HUDEP-2 (cell line): Measurements from ENCODE around the gene SLC1A3.

Experiments used
- DNase-seq, 76 experiments: peaks; one replicate each; lab custom pipeline; 2025; ENCODE audit not compliant: unreplicated experiment in 76 of 76; lab: John Stamatoyannopoulos, UW

Gene SLC1A3

DNA sequence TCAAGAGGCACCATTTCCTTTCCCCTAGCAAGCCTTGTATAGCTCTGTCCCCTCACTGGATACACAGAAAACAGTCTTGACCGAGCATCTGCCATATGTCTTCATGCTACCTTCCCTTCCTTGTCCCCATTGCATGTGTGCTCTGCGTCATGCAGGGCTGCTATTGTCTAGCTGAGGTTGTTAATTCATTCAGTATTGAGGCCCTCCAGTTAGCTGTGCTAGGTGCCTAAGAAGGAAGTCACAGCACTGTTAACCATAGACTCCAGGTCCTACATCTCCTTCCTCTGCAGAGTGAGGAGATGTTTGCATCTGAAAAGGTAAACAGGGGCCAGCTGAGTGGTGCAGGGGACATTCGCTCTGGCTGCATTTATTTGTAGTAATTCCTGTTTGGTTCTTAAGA is 48.2 kb downstream of the SLC1A3 start:
- DNase-seq: no peak

DNA sequence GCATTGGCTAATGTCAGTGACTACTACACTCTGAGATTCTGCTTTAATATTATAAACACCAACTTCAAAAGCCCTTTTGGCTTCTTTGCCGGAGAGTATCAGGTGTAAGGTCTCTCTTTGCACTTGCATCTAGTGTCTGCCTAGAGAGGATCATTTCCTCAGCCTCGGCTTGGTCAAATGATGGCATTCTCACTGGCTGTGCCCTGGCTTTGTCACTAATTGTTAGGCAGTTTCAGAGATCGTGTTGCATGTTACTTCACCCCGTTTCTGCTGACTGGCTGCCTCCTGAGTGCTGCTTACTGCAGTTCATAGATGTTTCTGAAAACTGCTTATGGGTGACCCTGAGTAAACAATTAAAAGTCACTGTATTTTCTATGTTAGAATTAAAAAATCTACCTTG is 48.8 kb downstream of the SLC1A3 start:
- DNase-seq: no peak

DNA sequence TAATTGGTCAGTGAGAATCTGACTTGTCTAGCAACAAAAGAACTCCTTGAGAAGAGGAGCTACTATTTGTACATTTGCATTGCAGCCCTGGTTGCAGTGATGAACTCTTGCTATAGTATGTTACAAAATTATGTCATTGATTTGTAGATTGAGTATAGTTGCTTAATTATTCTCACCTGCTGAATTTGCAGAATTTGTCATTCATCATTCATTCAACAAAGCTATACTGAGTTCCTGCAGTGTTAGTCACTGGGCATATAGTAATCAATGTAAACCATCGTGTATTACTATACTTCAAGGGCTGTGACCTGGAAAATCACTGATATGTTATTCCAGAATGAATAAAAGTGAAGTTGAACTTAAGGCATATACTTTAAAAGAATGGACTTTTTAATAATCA is 50.1 kb downstream of the SLC1A3 start:
- DNase-seq: no peak

DNA sequence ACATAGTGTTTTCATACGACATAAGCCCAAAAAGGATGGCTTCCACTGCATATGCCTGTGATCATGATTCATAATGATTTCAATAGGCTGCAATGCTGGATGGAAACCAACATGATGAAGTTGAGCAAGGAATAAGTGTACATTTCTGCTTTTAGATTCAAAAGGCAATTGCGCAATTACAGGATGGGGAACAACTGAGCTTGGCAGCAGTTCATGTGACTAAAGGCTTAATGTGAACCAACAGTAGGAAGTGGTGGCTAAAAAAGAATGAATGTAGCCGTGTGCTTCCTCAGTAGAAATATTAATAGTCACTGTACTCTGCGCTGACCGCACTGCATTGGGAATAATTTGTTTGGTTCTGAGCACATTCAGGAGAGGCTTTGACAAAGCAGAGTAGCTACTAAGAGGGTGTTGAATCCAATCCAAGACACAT is 51.2 kb downstream of the SLC1A3 start:
- DNase-seq: no peak

DNA sequence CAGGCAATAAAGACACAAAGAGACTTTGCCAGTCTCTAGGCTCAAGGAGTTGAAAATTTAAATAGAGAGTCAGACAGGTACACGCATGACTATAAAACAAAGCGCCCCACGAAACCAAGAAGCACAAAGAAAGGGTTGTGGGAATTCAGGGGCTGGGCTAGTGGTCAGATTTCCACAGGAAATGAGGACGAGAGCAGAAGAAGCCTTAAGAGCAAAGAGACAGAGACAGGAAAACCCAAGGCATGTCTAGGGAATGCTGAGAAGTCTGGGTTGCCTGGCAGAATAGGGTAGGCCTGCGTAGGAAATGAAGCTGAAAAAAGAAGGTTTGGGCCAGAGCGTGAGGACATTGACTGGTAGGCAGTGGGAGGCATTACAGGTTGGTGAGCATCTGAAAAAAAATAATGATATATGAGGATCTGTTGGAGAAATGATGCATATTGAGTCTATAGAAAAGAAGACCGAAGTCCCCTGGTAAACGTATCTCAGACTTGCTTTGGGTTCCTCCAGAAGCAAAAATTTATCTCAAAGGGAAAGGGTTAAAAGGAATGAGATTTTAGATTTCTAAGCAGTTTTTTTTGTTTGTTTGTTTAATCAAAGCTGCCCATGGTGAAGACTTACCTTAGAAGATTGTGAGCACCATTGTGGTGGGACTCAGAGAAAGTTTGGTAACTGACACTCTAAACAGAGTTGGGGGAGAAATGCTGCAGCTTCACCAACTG is 51.8 kb downstream of the SLC1A3 start:
- DNase-seq: no peak

GRCh38 chr5:36659411-36659810 is 53.0 kb downstream of the SLC1A3 start:
- no peak for DNase-seq

GRCh38 chr5:36660397-36661049 is 54.1 kb downstream of the SLC1A3 start:
- DNase-seq: no peak

DNA sequence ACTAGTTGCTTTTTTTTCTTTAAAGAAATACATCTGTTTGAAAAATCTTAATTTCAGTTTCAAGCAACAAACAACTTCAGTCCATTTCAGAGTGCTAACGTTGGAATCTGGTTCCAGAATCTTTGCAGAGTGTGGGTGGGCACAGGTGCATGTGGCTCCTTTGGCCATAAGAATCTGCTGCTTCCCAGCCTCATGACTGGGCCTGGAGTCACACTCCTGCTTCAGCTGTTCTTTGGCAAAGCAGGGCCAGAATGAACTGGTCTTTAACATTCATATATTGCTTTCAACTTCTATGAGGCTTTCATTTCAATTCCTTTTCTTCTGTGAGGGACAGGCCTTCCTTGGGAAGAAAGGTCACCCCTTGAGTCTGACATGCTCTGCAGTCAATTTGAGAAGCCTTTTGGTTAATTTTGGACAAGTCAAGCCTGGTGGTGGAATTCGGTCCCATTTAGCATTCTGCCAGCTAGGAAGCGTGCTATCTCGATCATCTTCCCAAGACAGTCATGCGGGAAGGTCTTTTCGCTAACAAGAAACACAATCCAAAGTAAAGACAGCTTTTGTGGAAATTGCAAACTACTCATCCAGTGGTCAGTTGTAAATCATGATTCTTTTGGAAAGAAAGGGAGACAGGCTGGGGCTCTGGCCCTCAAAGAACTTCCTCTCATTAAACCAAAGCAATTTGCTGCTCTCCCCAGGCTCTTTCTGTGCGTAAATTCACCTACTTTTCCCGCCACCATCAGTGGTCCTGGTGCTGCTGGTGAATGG is 55.2 kb downstream of the SLC1A3 start:
- no peak for DNase-seq

DNA sequence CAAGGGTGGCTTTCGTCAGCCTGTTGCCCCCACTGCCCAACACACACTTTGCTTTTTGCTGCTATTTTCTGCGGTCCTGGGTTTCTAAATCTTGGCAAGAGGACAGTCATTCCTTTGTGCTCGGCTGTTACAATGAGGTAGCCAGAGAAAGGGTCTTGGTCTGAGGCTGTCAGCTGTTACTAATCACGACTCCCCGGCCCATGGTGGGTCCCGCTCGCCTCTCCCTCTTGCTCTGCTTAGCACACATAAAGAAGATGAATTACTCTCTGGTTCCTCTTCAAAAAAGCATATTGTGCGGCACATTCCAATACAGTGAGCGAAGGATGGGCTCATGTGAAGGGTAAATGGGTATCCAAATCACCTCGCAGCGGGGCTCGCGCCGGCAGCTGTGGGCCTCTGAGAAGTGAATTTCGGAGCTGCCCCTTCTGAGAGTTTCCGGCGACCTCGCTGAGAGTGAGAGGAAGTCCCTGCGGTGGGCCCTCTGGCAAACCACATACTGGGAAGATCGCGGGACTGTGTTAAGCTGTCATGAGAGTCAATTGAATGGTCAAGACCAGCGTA is 56.0 kb downstream of the SLC1A3 start:
- no peak for DNase-seq

DNA sequence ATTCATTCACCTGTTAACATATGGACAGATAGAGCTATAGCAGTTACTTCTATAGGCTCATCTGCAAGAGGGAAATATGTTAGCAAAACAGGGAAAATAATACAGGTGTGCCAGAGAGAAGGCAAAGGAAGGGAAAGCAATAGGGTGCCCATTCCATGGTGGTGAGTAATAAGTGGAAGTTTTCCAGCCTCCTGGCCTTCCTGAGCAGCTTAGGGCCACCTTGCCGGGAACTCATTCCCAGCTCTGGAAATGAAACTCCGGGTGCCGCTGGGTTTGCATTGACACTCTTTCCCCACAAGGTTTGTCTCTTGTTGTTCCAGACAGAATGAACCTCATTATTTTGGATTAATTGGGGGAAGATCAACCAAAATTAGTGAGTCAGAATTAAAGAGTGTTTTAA is 58.4 kb downstream of the SLC1A3 start:
- DNase-seq: no peak

GRCh38 chr5:36665628-36666027 is 59.2 kb downstream of the SLC1A3 start:
- no peak for DNase-seq

- no peak for DNase-seq
Observed at GRCh38 chr5:36666274-36666673, 59.9 kb downstream of the SLC1A3 start.

GRCh38 chr5:36666986-36667385 is 60.6 kb downstream of the SLC1A3 start:
- no peak for DNase-seq

DNA sequence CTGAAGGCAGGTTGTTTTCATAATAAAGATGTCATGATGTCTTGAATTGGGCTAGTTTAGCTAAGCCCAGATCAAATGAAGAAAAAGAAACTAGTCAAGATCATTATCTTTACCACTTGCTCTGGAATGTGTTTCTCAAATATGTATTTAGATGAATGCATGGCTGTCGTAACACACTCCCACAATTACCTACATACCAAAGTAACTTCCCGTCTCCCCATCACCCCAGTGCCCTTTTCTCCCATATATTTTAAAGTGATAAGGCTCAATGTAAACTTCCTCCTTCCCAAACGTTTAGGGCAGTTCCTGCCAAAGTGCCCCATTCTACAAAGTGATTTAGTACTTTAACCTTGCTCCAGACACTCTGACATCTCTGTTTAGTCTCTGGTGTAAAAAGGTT is 61.4 kb downstream of the SLC1A3 start:
- no peak for DNase-seq

- DNase-seq: no peak
Observed at GRCh38 chr5:36669015-36669651, 62.7 kb downstream of the SLC1A3 start.

DNA sequence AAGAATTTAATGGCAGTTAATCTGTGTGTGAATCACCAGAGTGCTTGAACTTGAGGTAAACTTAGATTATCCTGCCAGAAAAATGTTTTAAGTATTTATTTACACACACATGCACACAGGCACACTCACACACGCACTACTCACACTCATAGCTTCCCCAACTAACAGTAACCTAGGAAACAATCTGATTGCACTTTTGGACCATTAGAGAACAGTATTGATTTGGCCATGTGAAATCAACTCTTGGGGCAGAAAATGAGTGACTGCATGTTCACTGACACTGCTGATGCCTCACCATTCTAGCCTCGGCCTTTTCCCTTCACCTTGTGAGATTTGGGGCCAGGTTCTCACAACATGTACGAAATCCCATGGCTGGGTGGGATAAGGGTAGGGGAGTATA is 64.1 kb downstream of the SLC1A3 start:
- DNase-seq: no peak

DNA sequence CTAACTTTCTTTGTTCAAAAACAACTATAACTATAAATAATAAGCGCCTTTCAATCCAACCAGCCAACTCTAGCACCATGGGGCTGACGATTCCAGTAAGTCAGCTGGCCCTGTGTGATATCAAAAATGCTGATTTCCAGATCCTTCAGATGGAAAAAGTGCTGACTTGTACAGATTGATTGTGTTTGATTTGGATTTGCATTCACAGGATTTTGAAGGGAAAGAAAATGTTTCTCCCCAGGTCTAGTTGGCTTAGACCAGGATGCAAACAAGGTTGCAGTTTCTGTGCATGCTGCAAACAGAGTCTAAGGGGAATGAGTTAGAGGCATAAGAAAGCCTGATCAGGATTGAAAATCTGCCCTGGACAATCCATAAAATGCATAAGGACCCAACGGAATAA is 68.9 kb downstream of the SLC1A3 start:
- no peak for DNase-seq

- DNase-seq: no peak
Observed at GRCh38 chr5:36679221-36679989, 73.0 kb downstream of the SLC1A3 start.

DNA sequence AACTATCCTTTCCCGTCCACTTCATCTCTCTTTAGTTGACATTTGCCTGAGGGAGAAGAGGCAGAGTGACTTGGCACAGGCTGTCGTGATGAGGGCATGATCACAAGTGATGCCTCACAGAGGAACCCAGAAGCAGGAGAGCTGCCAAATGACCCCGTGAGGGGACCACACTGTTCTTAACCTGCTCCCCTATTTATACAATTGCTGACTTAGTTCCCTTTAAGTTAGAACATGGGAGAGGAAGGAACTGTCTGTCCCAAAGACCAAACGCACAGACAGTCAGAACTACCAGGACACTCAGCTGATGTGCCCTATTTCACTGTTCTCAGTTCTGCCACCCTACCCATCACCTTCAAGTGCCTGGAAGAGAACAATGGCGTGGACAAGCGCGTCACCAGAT is 73.7 kb downstream of the SLC1A3 start:
- no peak for DNase-seq

DNA sequence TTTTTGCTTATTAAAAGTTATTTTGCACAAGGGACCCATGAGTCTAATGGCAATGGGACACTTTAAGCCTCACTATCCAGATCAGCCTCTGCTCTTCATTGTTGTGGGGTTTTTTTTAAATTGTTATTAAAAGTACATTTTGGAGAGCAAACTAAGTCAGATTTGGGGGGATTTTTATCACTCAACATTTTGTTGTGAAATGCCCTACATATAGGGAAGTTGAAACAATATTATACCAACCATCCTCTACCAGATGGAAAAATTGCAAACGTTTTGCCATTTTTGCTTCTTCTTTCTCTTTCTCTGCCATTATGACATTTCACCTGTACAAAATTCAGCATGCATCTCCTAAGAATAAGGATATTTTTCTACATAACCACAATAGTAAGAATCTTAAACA is 75.3 kb downstream of the SLC1A3 start:
- DNase-seq: no peak
